Testis (tissue), 2 donors: ENCODE measurements around the gene PDIA3.

Experiments
- CTCF ChIP-seq, 3 experiments: fragments of 450-650 bp in 2 of 3; fragments of 200-600 bp in 1 of 3; sonication (generic) in 1 of 3; IDR thresholded peaks; one replicate each; pipeline ENCODE4 v1.5.1; 2016 to 2019; ENCODE audit warnings: antibody characterized with exemption in 3 of 3, mild to moderate bottlenecking in 2 of 3, moderate library complexity in 1 of 3
- POLR2A ChIP-seq: fragments of 450-650 bp; IDR thresholded peaks from one replicate; pipeline ENCODE4 v1.6.1; 2017; ENCODE audit warnings: antibody characterized with exemption, mild to moderate bottlenecking, moderate library complexity

DNA sequence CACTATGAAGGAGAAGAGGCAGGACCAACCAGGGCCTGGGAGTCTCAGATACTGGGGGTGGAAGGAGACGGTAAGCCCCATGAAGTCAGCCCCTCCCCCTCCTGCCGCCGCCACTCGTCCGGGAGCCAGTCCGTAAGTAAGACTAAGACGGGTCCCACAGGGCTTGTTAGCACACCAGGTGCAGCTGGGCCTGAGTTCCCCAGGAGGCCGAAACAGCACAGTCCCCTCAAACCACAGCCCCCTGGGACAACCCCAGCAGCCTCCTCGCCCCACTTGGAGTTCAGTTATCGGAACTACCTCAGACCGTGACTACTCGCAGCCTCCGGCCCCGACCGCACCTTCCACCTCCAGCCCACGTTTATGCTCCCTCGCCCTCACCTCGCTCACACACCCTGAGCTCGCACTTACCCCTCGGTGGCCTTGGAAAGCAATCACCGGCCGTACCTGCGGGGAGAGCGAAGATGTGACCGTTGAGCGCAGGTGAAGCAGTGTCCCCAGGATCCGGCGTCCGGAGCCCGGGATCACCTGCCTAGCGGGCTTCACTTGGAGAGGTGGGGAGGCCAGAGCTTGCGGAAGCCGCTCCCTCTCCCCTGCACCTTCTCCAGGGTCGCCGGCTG is 30.0 kb downstream of the PDIA3 start:
- TF ChIP-seq CTCF (IDR thresholded peaks at IDR 0.05) (no peak), POLR2A (no peak)
